Progenitor cell of endocrine pancreas (in vitro differentiated cells): Measurements from ENCODE around the gene LTBP4. TPM values are rescaled to one million over a fixed set of nuclear protein-coding genes. Genes with fewer than 3 reads are reported as not detected.

Experiments used
- DNase-seq: peaks from one replicate; pipeline ENCODE4 v3.0.0; 2021; ENCODE audit warnings: low spot score; ENCODE audit not compliant: unreplicated experiment
- H3K27ac Mint-ChIP-seq: 2 replicates; pipeline ENCODE4 v1.8.0; 2021; ENCODE audit warnings: mild to moderate bottlenecking, moderate library complexity, mixed read lengths
- H3K27me3 Mint-ChIP-seq: 2 replicates; pipeline ENCODE4 v1.8.0; 2021; ENCODE audit warnings: mixed read lengths
- H3K36me3 Mint-ChIP-seq: 2 replicates; pipeline ENCODE4 v1.8.0; 2022; ENCODE audit warnings: mixed read lengths; ENCODE audit not compliant: insufficient read depth
- H3K4me1 Mint-ChIP-seq: 2 replicates; pipeline ENCODE4 v1.8.0; 2021; ENCODE audit warnings: low read depth, mixed read lengths
- H3K4me3 Mint-ChIP-seq: 2 replicates; pipeline ENCODE4 v1.8.0; 2021; ENCODE audit warnings: low read depth, mild to moderate bottlenecking, moderate library complexity, mixed read lengths
- H3K9me3 Mint-ChIP-seq: 2 replicates; pipeline ENCODE4 v1.8.0; 2021; ENCODE audit warnings: low read depth, mixed read lengths
- CTCF ChIP-seq: fragments of 200-600 bp; sonication (generic); IDR thresholded peaks from one replicate; pipeline ENCODE4 v1.5.0; 2021; ENCODE audit warnings: antibody characterized with exemption, mild to moderate bottlenecking; ENCODE audit not compliant: unreplicated experiment
- total RNA-seq: library from RNA; stranded (reverse); gene quantifications from 2 replicates; pipeline ENCODE4 v1.2.1, GENCODE V29; 2021

Gene LTBP4
- total RNA-seq, 1 donor from 2014 or later: 25.4 TPM

- Mint-ChIP-seq H3K36me3 (no peaks in the 10 kb centered on the region), H3K4me1 (peaks cover 8% of the 10 kb centered on the region), H3K27me3 (peaks cover 67% of the 10 kb centered on the region), H3K9me3 (no peaks in the 10 kb centered on the region), H3K27ac (no peak overlapping the region), H3K4me3 (peak overlapping the region; percentile 60)
- TF ChIP-seq CTCF: peak; percentile 99
- peak; percentile 82 for DNase-seq
These were observed 2.9 kb upstream of the LTBP4 start for GRCh38 chr19:40598121-40598917.

GRCh38 chr19:40598918-40599307 is 2.3 kb upstream of the LTBP4 start:
- H3K27me3 Mint-ChIP-seq: peaks cover 69% of the 10 kb centered on the region
- no peaks in the 10 kb centered on the region for H3K9me3 Mint-ChIP-seq
- H3K4me1 Mint-ChIP-seq: peaks cover 8% of the 10 kb centered on the region
- no peaks in the 10 kb centered on the region for H3K36me3 Mint-ChIP-seq
- no peak for TF ChIP-seq CTCF
- H3K4me3 Mint-ChIP-seq: no peak overlapping the region
- DNase-seq: no peak
- no peak overlapping the region for H3K27ac Mint-ChIP-seq

- Mint-ChIP-seq H3K27me3 (peaks cover 70% of the 10 kb centered on the region), H3K4me3 (no peak overlapping the region), H3K27ac (no peak overlapping the region), H3K9me3 (no peaks in the 10 kb centered on the region), H3K36me3 (no peaks in the 10 kb centered on the region), H3K4me1 (peaks cover 11% of the 10 kb centered on the region)
- no peak for TF ChIP-seq CTCF
- no peak for DNase-seq
These were observed 1.8 kb upstream of the LTBP4 start for GRCh38 chr19:40599331-40599901.

GRCh38 chr19:40599902-40600569 is 1.1 kb upstream of the LTBP4 start:
- no peaks in the 10 kb centered on the region for H3K36me3 Mint-ChIP-seq
- no peak overlapping the region for H3K4me3 Mint-ChIP-seq
- TF ChIP-seq CTCF: no peak
- peaks cover 11% of the 10 kb centered on the region for H3K4me1 Mint-ChIP-seq
- DNase-seq: no peak
- H3K9me3 Mint-ChIP-seq: no peaks in the 10 kb centered on the region
- peaks cover 69% of the 10 kb centered on the region for H3K27me3 Mint-ChIP-seq
- H3K27ac Mint-ChIP-seq: no peak overlapping the region

GRCh38 chr19:40600570-40601133 is 517 bp upstream of the LTBP4 start:
- peaks cover 71% of the 10 kb centered on the region for H3K27me3 Mint-ChIP-seq
- no peaks in the 10 kb centered on the region for H3K9me3 Mint-ChIP-seq
- TF ChIP-seq CTCF: peak; percentile 11
- H3K36me3 Mint-ChIP-seq: no peaks in the 10 kb centered on the region
- DNase-seq: no peak
- peak overlapping the region; percentile 52 for H3K4me3 Mint-ChIP-seq
- H3K27ac Mint-ChIP-seq: no peak overlapping the region
- peaks cover 11% of the 10 kb centered on the region for H3K4me1 Mint-ChIP-seq
